HG02973 (cell line): ENCODE data around the gene NOXO1.
A peak's percentile ranks its signal among the peaks of the same experiment; 100 is the strongest.
"Not testable (repeated sequence)": the region's sequence is repeated elsewhere in the genome, so short reads cannot be mapped to it uniquely, and the experiment has no call there.

Experiments used
- ATAC-seq: cut with Tn5 transposase; IDR thresholded peaks from one replicate; pipeline ENCODE4 v1.9.1; 2021; ENCODE audit warnings: moderate library complexity; ENCODE audit not compliant: unreplicated experiment

Gene NOXO1

DNA sequence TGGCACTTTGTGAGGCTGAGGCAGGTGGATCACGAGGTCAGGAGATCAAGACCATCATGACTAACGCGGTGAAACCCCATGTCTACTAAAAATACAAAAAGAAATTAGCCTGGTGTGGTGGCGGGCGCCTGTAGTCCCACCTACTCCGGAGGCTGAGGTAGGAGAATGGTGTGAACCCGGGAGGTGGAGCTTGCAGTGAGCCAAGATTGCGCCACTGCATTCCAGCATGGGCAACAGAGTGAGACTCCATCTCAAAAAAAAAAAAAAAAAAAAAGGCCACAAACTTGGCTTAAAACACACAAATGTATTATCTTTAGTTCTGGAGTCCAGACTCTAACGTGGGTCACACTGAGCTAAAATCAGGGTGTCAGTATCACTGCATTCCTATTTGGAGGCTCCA, 30.5 kb upstream of the NOXO1 start:
- not testable (repeated sequence) for ATAC-seq

DNA sequence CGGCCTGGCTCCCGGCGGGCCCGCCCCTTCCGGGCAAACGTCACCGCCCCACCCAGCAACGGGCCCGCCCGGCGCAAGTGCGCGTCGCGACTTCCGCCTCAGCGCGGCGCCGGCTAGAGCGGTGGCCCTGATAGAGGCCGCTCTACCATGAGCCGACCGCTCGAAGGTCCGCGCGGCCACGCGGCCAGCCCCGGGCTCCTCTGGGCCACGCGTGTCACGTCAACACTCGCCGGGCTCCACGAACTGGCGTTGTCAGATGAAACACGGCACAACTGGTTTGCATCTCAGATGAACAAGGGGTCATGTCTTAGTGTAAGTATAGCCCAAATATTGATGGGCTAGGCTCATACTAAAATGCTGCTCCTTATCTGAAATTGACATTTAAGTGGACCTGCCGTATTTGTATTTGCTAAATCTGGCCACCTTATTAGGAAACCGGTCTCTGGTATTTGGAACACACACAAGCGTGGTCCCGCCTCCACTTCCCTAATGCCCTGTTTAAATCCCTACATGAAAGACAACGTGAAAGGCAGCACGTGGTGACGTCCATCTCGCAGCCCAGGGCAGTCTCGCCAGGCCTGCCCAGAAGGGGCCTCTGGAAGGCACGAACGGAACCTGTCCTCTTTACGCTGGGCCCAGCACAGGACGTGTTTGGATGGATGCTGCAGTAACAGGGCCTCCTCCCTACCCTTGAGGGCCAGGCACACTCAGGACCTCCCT, 28.7 kb upstream of the NOXO1 start, which contains the start of gene ZNF598:
Gene ZNF598, minus strand, starts transcription at position 31 of the 720 bp plus-strand sequence.
- ATAC-seq, result peak; percentile 68

DNA sequence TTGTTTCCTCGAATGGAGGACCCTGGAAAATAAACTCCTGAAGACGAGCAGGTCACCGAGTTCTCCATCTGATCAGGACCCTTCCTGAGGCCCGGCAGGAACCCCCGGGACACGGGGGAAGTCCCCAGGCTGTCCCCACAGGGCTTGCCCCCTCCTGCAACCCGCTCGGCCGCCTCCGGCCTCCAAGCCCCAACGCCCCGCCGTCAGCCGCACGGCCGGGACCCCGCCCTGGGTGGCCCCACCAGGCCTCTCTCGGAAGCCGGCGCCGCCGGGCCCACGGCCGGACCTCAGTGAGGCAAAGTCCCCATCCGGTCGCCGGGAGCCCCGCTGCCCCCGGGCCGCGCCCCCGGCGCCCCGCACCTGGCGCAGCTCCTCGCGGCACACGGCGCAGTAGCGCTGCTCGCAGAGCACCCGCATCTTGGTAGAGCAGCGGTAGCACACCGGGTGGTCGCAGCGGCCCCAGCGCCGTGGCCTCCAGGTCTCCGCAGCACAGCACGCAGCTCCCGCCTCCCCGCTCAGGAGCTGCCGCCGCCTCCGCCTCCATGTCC, 28.0 kb upstream of the NOXO1 start:
- peak; percentile 17 for ATAC-seq

DNA sequence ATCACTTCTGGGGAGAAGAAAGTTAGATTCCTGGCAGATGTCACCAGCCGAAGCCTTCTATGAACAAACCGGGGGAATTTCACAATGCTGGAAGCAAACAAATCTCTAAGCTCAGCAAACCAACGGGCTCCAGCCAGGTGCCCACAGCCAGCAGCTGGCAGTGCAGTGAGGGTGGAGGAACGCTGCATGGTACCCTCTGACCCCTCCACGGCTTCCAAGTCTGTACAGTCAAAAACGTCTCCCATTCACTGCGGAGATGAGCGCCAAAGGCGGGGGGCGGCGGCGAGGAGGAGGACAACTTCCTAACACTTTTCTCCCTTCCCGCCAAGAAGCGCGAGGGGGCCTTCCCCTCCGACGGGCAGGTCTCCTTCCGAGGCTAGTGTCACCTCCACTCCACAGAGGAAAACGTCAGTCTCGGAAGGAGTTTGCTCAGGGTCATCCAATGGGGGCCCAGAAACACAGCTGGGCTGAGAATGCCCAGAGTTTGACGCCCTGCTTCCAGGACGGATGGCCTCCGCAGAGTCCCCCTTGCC, 27.4 kb upstream of the NOXO1 start:
- no peak for ATAC-seq

GRCh38 chr16:2008009-2008526, 26.8 kb upstream of the NOXO1 start:
- no peak for ATAC-seq

DNA sequence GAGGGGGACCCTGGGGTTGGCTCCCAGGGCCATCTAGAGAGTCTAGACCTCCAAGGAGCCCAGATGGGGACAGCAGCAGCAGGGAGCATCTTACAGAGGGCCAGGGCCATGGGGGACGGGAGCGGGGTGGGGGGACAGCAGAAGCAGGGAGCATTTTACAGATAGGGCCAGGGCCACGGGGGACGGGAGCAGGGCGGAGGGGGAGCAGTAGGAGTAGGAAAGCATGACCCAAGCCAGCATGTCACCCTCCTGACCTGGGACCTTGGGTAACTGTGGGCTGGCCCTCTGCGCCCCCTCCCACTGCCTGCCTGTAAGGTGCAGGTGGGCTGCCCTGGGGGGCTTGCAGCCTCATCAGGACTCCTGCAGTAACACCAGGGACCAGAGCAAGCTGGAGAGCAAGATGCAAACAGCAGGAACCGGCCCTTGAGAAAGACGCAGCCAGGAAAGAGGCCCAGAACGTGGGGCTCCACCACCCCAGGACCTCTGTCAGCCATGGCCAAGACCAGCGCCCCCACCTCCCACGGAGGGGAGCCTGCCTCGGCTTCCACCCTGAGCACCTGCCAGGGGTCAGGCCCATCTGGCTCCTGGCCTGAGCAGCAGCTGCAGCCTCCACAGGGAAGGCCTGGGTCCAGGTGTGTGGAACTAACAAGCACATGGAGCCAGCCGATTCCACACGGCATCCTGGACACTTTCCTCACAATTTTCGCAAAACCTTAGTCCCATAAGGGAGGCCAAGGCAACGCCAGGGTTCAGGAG, 26.0 kb upstream of the NOXO1 start:
- no peak for ATAC-seq

DNA sequence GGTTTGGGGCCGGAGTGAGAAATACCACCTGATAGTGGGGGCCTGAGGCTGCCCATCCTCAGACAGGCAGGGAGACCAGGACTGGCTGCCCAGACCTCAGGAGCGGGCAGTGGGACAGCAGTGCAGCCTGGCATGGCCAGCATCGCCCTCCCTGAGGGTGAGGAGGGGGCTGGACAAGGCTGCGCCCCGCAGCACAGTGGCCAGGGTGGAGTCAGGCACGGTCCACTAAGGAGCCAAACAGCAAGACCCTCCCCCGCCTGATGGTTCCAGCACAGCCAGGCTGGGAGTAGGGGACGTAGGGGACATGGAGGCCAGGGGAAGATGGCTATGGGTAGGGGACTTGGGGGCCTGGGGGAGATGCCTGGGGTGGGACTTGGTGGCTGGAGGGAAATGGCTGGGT, 25.0 kb upstream of the NOXO1 start:
- ATAC-seq, result no peak

DNA sequence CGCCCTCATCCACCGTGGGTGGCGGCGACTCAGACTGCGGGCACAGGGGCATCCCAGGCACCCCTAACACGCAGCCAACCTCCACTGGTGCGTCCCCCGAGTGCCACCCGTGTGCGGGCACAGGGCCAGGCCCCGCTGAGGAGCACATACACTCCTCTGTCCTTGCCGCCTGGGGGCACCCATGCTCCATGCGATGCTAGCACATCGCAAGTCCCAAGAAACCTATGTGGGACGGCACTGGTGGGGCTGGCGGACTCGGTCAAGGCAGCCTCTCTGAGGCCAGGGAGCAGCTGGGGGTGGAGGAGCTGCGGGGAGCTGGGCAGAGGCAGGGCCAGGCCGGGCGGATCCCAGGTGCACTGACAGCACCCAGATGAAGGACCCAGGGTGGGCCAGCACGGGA, 24.4 kb upstream of the NOXO1 start:
- no peak for ATAC-seq

DNA sequence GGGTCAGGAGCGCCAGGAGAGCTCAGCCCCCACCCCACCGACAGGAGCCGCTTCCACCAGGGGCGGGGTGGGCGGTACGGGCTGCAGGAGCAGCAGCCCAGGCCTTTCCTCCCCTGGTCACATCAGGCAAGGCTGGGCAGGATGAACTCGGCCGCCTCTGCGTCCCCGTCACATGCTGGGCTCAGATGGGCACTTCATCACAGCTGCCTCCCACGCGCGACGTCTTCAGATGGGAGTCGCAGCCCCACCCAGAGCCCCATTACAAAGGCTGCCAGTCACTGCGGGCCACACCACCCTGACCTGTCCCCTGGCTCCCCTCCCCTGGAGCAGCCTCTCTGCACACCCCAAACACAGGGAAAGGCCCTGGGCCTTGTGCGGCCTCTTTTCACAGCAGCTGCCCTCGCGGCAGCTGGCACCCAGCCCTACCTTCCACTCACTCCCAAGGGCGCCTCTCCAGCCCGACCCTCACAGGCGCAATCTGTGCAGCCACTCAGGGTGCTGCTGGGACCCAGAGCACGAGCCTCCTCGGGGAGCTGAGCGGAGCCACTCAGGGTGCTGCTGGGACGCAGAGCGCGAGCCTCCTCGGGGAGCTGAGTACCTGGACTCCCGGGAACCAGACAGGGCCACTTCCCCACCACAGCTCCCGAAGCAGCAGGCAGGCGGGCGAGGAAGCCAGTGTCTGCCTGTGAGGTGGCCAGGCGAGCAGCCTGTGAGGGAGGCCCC, 23.7 kb upstream of the NOXO1 start:
- no peak for ATAC-seq

DNA sequence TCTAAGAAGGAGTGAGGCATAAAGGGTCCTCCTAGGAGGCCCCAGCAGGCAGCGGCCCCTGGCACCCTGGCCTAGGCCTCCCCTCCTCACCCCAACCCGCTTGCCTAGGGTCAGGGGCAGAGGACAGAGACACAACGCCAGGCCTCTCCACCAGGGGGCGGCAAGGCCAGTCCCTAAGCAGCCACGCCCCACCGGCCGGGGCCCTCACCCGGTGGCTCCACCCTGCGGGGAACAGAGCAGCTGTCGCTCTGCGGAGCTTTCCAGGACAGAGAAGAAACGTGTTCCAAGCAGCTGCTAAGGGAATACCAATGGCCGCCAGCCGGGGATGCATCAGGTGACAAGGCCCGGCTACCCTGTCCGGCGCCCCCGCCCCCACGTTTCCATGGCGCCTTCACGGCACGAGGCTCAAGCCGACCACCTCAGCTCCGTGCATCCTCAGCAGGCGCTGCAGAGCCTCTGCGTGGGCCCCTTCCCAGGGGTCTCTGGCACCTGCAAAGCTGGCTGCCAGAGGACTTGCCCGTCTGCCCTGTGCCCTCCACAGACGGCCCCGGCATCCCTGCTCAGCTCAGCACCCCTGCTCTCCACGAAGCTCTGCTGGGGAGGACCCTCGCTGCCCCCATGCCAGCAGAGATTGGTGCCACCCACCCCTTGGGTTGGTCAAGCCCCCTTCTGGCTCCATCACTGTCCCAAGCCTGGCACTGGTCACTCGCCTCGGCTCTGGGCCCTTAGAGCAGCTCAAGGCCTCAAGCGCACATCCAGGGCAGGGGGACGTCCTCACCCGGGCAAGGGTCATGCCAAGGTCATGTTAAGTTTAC, 22.8 kb upstream of the NOXO1 start:
- ATAC-seq, result peak; percentile 43

GRCh38 chr16:2003231-2003826, 22.1 kb upstream of the NOXO1 start:
- no peak for ATAC-seq

DNA sequence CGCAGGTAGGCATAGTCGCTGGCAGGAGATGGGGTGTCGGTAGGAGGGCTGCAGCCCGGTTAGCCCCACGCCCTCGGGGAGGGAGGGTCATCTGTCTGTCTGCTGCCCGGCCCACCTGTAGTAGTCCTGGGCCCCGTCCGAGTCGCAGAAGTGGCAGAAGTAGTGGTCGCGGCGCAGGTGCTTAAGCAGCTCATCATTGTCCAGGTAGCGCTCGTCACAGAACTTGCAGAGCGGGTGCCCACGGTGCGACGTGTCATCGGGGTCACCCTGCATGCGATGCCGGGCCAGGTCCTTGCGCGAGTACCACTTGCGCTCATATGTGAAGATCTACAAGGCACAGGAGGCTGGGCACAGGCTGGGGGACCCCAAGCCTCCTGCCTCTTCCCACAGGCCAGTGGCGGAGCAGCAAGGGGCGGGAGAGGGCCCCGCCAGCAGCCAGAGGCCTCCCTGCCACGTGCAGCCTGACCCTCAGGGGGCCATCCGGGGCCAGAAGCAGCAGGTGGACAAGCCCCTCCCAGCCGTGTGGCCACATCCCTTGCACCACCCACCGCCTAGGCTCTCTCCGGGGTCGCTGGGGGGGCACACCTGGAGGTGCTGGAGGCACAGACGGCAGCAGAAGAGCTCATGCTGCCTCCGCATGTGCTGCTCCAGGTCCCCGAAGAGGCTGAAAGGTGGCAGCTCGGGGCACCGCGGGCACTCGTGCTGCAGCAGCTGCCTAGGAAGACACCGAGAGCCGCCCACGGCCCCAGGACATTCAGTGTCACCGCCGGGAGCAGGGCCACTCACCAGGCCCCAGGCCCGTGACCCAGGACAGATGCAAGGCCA, 21.3 kb upstream of the NOXO1 start:
- ATAC-seq, result no peak

DNA sequence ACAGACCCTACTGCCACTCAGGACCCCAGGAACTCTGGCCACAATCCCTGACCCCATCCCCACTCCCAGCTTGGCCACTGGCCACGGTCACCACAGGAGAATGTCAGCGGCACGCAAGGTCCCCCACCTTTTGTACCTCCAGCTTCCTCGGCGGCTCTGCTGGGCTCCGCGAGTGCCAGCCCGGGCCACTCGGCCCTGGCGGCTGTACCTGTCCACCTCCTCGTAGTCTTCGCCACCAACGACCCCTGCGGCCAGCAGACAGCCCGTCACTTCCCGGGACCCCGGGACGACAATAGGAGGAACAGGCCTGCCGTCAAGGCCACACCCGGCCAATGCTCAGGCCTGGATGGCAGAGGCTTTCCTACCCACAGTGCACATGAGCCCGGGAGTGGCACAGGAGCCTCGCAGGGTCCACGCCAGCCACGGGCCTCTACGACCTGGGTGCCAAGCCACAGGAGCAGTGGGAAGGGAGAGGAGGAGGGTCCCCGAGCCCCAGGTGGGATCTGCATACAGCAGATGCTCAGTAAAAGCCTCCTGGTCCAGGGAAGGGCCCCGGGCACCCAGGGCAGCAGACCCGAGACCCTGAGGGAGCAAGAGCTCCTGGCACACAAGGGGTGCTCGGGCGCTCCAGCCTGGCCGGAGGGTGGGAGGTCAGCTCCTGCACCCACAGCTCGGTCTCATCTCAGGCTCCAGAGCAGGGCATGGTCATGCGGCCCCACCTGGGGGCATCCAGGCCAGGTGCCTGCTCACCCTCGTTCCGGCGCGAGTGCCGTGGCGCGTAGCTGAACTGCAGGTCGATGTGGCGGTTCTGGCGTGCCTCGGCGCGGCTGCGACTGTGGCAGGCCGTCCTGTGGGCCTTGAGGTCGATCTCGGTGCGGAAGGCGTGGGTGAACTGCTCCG, 20.4 kb upstream of the NOXO1 start:
- ATAC-seq, result no peak

DNA sequence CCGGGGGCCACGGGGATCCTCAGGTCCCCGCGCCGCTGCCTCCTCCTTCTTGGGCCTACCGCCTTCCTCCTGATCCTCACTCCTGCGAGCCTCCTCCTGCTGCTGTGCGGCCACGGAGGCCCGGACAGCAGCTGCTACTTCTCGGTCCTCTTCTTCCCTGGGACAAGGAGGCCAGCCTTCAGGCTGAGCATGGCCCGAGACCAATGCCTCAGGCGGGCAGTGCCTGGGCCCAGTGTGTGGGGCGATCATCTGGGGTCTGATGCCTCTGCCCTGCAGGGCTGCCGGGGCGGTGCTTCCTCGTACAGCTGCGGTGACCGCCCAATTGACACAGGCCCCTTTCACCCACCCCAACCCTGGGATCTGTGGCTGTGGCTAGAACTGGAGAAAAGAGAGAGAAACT, 19.8 kb upstream of the NOXO1 start:
- ATAC-seq, result no peak

DNA sequence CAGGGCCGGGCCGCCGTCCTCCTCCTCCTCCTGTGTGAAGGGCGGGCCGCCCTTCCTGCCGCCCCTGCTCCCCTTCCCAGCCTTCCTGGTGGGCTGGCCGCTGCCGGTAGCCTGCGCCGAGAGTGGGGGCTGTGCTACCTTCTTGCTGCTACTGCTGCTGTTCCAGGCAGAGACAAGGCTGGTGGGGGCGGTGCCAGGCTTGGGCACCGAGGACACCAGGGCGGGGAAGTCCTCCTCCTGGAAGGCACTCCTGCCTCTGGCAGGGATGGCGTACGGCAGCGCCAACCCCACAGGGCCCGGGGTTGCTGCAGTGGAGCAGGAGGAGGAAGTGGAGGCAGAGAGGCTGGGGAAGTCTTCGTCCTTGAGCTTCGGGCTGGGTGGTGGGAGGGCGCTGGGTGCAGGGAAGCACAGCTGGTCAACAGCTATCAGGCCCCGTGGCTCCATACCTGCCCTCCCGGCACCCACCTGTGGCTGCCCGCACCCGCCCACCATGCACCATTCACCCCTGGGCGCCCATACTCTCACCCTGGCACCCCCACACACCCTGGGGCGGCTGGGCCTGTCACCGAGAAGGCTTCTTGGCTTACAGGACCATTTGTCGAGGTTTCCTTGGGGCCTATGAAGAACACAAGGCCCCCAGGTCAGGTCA, 18.7 kb upstream of the NOXO1 start:
- no peak for ATAC-seq

DNA sequence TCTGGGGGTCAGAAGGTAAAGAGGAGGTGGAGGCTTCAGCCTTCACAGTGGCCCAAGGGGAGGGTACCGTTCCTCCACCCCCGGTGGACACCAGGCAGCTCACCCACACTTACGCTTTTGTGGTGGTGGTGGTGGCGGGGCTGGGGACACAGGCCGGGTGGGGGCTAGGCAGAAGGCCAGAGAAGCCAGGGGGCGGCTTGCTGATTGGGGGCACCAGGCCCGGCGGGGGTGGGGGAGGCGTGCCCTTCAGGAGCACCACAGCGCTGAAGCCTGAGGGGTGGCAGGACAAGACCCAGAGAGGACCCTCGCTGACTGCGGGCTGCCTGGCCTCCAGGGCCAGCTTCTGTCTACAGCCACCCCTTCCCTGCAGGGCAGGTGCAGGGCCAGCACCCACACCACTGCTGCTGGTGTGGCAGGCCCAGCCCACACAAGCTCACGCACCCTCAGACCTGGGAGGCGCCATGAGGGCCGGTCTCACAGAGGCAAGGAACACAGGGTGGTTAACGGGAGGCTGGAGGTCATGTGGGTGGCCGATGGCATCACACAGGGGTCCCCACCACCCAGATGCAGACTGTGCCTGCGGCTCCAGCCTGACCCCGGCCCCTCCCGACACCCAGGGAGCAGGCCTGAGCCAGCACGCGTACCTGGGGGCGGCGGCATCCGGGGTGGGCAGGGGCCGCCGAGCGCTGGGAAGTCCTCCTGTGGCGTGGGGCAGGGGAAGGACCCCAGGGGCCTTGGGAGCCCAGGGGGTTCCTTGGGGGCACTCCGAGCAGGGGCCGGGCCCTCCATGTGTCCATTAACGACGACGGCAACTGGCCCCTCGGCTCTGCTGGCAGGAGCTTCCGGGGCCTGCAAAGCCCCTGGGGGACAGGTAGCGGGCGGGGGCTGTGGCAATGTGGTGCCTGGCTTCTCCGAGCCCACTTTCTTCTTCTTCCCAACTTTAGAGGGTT, 17.9 kb upstream of the NOXO1 start:
- ATAC-seq, result no peak
